ENCODE measurements around the gene SLC17A4.

The SLC17A4 gene

GRCh38 chr6:25753079-25753478 lies 1.5 kb upstream of the SLC17A4 start:
- no peak for DNase-seq

GRCh38 chr6:25755483-25755882 lies 941 bp downstream of the SLC17A4 start:
- no peak for DNase-seq

- no peak for DNase-seq
Measured at GRCh38 chr6:25756382-25757363, 2.1 kb downstream of the SLC17A4 start.

DNA sequence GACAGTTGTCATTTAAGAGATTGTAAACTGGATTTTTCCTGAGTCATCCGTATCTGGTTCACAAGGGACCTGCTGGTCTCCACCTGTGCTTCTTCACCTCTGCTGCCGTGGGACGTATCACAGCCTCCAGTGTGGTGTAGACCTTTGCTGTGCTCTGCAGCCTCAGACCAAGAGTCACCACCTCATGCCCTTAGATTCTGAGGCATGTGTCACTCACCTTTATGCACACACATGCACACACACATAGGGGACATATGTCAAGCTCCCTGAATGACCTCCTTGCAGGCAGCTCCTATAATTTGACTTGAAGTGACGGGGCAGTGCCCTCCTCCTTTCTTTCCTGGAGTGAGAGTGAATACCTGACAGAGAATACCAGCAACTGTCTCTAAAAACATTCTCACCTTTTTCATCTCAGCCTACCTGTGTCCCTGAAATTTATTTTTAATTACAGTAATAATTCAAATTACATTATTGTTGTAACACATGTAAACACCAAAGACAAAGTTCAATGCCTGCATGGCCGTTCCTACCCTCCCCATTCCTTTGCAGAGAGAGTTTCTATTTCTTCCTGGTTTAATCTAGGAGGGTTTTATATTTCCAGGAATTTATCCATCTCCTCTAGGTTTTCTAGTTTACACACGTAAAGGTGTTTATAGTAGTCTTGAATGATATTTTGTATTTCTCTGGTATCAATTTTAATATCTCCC lies 3.5 kb downstream of the SLC17A4 start:
- DNase-seq = no peak

- DNase-seq = no peak
Measured at GRCh38 chr6:25764611-25765010, 10.1 kb downstream of the SLC17A4 start.

GRCh38 chr6:25768566-25768965 lies 14.0 kb downstream of the SLC17A4 start:
- DNase-seq = no peak

DNA sequence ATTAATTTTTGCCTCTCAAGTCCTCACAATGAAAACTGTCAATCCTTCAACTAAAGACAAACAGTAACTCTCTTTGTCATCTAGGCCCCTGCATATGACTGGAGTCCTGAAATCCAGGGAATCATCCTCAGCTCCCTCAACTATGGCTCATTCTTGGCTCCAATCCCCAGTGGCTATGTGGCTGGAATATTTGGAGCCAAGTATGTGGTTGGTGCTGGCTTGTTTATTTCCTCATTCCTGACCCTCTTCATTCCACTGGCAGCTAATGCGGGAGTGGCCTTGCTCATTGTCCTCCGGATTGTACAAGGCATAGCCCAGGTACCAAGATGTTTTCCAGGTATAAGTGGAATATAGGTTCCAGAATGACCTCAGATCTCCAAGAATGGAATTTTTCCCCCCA lies 15.4 kb downstream of the SLC17A4 start:
- no peak for DNase-seq

DNA sequence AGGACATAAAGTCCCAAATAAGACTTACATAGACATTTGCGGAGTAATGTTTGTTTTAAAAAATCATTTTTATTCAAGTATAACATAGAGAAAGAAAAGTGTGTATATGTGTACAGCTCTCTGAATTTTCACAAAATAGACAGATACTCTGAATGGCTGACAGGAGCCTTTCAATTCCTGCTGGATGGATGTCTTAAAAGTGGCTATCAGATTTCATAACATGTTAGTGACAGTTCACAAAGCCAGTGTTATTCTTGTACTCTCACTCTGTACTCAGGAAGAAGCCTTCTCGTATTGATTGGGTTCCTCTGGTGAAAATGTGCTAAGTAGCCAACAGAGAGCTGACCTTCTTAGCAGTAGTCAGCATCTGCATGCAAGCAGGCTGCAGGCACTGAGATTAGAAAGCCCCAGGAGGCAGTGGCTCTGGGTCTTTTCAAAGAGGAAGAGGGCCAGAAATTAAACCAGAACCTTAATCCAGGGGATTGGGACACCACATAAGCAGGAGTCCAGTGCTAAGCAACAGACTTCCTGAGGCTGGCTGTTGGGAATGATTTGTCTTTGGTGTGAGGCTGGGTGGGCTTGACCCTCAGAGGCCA lies 19.7 kb downstream of the SLC17A4 start:
- no peak for DNase-seq

DNA sequence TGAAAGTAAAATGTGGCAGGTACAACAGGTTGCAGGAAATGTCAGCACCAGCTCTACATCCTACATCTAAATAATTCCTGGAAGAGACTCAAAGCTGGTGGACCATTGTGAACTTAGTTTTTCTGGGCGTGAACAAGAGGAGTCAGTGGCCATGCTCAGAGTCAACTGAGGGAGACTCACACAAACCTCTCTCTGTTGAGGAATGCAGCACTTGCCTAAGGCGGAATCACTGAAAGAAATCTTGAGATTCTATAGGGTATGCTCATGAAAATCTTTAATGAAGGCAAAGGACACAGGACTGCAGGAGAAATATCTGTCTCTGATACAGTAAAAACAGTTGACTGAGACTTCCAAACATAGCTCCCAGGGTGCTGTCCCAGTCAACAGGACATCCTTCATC lies 22.5 kb downstream of the SLC17A4 start:
- no peak for DNase-seq

DNA sequence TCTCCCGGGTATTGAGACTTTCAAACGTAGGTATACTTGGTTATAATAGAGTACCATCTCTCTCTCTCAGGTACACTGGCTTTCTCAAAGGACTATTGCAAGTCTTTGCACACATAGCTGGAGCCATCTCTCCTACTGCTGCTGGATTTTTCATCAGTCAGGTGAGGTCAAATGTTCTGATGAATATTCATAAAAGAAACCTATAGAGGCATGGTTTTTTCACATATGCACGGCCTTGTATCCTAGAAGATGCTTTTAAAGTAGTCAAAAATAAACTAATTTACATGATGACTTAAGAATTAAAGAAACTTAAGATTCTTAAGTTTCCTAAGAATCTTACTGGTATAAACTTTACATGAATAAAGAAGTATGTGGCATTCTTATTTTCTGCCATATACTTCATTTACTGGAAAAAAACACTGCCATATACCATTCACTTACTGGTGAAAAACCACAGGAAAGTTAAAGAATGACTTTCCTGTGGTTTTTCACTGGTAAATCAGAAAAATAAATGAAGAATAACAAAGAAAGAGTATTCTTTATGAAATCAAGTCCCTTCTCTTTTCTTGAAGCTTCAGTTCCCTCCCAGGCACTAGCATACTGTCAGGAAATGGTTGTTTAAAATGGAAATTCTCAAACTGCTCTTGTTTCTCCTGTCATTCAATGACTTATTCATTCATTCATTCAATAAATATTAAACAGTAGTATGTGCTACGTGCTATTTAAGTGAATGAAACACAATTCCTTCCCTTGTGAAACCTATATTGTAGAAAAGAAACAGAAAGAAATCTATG lies 23.5 kb downstream of the SLC17A4 start:
- DNase-seq = no peak

DNA sequence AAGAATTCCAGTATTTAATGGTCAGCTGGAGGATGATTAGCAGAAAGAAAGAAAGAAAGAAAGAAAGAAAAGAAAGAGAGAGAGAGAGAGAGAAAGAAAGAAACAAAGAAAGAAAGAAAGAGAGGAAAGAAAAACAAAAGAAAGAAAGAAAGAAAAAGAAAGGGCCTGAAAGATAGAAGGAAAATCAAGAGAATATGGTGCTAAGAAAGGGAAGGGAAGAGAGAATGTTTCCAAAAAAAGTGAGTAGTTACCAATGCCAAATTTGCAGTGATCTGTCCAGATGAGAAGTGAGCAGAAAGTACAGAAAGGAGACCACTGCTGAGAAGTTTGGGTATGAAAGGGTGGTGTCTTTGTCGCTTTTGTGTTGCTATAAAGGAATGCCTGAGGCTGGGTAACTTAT lies 26.6 kb downstream of the SLC17A4 start:
- no peak for DNase-seq

DNA sequence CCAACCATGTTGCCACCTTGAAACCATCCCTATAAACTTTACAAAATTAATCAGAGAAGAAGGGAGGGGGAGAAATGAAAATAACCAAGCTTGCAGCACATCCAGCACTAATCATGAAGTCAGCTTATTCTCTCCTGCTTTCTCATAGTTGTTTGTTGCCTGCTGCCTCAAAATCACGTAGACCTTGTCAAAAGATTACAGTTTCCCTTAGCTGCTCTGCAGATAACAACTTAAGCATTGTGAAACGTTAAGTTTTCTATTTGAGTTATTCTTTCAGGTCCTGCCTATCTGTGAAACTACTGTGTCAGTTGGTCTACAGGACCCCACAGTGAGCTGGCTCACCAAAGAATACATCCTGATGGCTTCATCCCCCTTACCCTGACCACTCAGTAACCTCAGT lies 32.9 kb downstream of the SLC17A4 start:
- DNase-seq = no peak

- DNase-seq = peak; percentile 66
Measured at GRCh38 chr6:25788305-25788922, 33.9 kb downstream of the SLC17A4 start.

- DNase-seq = no peak
Measured at GRCh38 chr6:25789475-25789874, 34.9 kb downstream of the SLC17A4 start.

- no peak for DNase-seq
Measured at GRCh38 chr6:25792016-25792415, 37.5 kb downstream of the SLC17A4 start.

DNA sequence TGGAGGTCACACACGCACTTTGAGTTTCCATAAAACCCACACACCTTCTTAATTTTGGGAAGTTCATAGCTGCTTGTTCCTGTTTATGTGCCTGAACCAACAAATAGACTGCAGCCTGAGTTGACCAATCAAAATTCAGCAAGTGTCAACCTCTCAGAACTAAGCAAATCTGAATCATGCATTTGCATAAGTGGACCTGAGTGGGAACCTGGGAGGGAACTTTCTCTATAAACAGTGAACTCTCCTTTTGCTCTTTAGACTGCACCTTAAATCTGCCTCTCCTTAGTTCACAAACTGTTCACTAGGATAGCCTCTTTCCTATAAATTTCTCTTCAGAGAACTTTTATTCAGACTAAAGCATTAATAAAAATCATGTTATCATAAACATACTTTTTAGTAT lies 39.4 kb downstream of the SLC17A4 start:
- DNase-seq = no peak

- no peak for DNase-seq
Measured at GRCh38 chr6:25794784-25795183, 40.2 kb downstream of the SLC17A4 start.

GRCh38 chr6:25801436-25801835 lies 46.9 kb downstream of the SLC17A4 start:
- DNase-seq = no peak

DNA sequence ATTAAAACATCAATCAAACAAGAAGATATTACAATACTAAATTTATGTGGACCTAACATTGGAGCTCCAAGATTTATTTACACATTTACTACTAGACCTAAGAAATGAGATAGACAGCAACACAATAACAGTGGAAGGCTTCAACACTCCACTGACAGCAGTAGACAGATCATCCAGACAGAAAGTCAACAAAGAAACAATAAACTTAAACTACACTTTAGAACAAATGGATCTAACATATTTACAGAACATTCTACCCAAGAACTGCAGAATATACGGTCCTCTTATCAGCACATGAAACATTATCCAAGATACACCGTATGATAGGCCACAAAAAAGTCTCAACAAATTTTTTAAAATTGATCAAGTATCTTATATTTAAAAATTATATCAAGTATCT lies 50.3 kb downstream of the SLC17A4 start:
- no peak for DNase-seq

GRCh38 chr6:25815194-25815593 lies 60.7 kb downstream of the SLC17A4 start:
- no peak for DNase-seq

DNA sequence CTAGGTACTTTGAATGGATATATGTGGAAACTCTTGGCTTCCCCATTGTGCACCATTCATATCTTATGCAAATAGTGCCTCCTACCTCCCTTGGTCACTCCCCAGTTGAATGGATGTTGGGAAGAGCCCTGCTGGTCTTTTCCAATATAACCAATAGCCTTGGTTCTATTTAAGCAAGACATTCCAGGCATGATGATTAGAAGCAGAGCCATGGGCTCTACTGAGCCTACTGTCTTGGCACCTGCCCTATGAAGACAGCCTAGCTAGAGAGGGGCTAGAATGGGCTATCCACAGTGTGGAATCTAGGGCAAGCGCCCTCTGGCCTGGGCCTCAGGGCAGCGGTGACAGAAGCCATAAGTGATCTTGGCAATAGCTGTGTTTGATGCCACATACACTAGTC lies 61.7 kb downstream of the SLC17A4 start:
- no peak for DNase-seq

DNA sequence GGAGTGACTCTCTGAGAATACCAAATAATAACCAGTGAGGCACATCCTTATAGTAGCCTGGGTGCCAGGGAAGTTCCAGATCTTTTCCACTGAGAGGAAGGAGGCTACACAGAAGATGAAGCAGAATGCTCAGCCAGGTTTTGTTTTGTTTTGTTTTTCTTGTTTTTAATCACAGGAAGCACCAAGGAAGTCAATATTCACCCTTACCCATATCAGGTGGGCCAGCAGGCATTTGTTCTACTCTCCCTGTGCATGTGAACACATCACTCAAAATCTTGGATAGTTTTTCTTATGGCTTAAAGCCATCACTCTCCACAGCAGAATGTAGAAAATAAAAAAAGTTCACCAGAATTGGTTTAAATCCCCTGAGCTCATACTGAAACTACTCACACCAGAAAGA lies 66.8 kb downstream of the SLC17A4 start:
- DNase-seq = no peak
